Subcutaneous adipose tissue (tissue), 4 donors: ENCODE data around the gene RUNX3. TPM values are rescaled to one million over a fixed set of nuclear protein-coding genes. Genes with fewer than 3 reads are reported as not detected.

ENCODE experiments used
- CTCF ChIP-seq: fragments of 450-650 bp; IDR thresholded peaks from one replicate; pipeline ENCODE4 v1.5.1; 2016; ENCODE audit warnings: low read depth, mild to moderate bottlenecking, control low read depth, antibody characterized with exemption, moderate library complexity
- total RNA-seq, 4 donors: library from RNA; depleted of rRNA; stranded (reverse); fragments of >200 nt; gene quantifications; one replicate each; pipeline ENCODE4 v1.1.0, GENCODE V29; 2016

Gene RUNX3
- total RNA-seq, 4 donors from 2014 or later = 0.19 to 5.4 (median 3.0) TPM

GRCh38 chr1:24875991-24876506 is 54.0 kb downstream of the RUNX3 start:
- TF ChIP-seq CTCF = no peak

DNA sequence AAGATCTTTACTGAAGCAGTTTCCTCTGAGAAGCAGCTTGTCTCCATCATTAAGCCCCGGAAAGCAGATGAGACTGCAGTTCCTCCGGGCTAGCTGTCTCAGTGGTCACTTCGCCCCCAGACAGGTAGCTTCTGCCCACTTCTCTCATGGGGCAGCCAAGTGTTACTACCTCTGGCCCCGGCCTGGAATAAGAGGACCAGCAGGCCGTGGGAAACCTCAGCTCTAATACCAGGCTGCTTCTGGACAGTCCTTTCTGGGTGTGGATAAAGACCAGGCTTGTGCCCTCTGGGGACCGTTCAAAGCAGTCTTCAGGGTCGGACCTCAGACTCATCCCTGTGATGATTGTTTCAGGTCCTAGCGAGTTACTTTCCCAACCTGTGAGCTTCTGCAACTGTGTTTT is 54.8 kb downstream of the RUNX3 start:
- no peak for TF ChIP-seq CTCF

DNA sequence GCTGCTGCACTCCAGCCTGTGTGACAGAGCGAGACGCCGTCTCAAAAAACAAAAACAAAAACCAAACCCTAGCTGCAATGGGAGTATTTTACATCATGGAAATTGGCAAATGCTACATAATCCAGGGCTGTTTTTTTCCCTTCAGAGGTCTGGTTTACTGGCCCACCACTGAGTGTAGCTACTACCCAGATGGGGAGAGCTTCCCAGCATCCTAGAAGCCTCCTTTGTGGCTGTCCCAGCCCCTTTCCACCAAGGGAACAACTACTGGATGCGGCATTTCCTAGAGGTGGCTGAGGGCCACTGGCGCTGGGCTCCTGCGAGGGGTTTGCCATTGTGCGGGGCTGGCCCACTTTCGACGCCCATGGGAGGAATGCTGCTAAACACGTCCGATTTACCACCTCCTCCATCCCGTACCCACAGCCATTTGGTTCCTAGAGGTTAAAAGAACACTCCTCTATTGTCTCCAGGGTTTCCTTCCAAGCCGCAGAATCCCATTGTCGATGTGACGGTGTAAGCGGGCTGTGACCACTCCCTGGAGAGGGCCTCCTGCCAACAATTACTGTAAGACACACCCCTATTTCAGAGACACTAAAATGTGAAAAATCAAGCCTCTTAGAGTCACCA is 55.4 kb downstream of the RUNX3 start:
- no peak for TF ChIP-seq CTCF

DNA sequence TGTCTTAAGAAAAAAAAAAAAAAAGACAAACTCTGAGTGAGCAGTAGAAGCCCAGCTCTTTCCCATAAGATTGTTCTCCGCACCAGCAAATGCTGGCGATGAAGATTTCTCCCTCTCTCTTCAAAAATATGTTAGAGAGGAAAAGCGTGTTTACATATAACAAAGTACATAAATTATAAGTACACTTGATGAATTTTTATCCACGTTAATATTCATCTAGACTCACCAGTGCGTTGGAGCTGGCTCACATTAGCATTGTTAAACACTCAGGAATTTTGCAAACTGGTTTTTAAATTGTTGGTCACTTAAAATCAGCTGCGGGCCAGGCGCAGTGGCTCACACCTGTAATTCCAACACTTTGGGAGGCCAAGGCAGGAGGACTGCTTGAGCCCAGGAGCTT is 56.0 kb downstream of the RUNX3 start:
- no peak for TF ChIP-seq CTCF

DNA sequence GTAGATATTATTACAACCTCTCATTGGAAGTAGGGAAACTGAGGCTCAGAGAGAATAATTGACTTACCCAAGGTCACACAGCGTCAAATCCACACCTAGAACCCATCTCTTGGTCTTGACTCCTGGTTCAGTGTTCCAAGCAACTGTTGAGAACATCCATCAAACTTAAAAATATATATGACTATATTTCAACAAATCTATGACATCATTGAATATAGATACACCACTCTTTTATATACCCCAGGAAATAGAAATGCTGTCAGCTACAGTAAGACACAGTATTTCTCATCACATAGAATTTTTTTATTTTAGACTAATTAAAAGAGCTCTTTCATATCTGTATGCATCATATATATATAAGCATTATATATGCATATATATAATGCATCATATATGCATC is 56.9 kb downstream of the RUNX3 start:
- TF ChIP-seq CTCF = no peak

- no peak for TF ChIP-seq CTCF
Observed at GRCh38 chr1:24872061-24872850, 57.8 kb downstream of the RUNX3 start.

GRCh38 chr1:24871306-24871901 is 58.7 kb downstream of the RUNX3 start:
- TF ChIP-seq CTCF = no peak
